NCI-H2196 treated with DMSO at 0.1 percent for 48 hours (cell line): ENCODE measurements around the gene AKIP1.
"Not testable (repeated sequence)": the region's sequence is repeated elsewhere in the genome, so short reads cannot be mapped to it uniquely, and the experiment has no call there.

Experiments
- DNase-seq: peaks from one replicate; lab custom pipeline; 2025; ENCODE audit not compliant: unreplicated experiment; lab: John Stamatoyannopoulos, UW

The AKIP1 gene

GRCh38 chr11:8911029-8911823, at the start of gene AKIP1:
TSS of gene AKIP1 (plus strand) at chr11:8911189. CDS start at chr11:8911450, 261 bp downstream.
- peak; percentile 95 for DNase-seq

GRCh38 chr11:8863838-8864237, 47.2 kb upstream of the AKIP1 start:
- DNase-seq = no peak

- no peak for DNase-seq
Measured at GRCh38 chr11:8865304-8865703, 45.7 kb upstream of the AKIP1 start.

- no peak for DNase-seq
Measured at GRCh38 chr11:8867035-8867434, 44.0 kb upstream of the AKIP1 start.

- DNase-seq = no peak
Measured at GRCh38 chr11:8867931-8868631, 42.9 kb upstream of the AKIP1 start.

- DNase-seq = peak; percentile 37
Measured at GRCh38 chr11:8870411-8871170, 40.4 kb upstream of the AKIP1 start.

- DNase-seq = no peak
Measured at GRCh38 chr11:8871171-8871775, 39.7 kb upstream of the AKIP1 start.

GRCh38 chr11:8871962-8872361, 39.0 kb upstream of the AKIP1 start:
- no peak for DNase-seq

GRCh38 chr11:8873741-8874405, 37.1 kb upstream of the AKIP1 start:
- DNase-seq = no peak

GRCh38 chr11:8878771-8879170, 32.2 kb upstream of the AKIP1 start:
- no peak for DNase-seq

GRCh38 chr11:8881585-8881984, 29.4 kb upstream of the AKIP1 start:
- not testable (repeated sequence) for DNase-seq

- peak; percentile 53 for DNase-seq
Measured at GRCh38 chr11:8886322-8886721, 24.7 kb upstream of the AKIP1 start.

GRCh38 chr11:8891185-8891584, 19.8 kb upstream of the AKIP1 start:
- DNase-seq = not testable (repeated sequence)

GRCh38 chr11:8899119-8899753, 11.8 kb upstream of the AKIP1 start:
- DNase-seq = no peak

- no peak for DNase-seq
Measured at GRCh38 chr11:8905528-8906165, 5.3 kb upstream of the AKIP1 start.

- no peak for DNase-seq
Measured at GRCh38 chr11:8907116-8907515, 3.9 kb upstream of the AKIP1 start.

GRCh38 chr11:8908099-8908498, 2.9 kb upstream of the AKIP1 start:
- no peak for DNase-seq

- no peak for DNase-seq
Measured at GRCh38 chr11:8910649-8911026, 351 bp upstream of the AKIP1 start.

- peak; percentile 24 for DNase-seq
Measured at GRCh38 chr11:8913961-8914660, 3.1 kb downstream of the AKIP1 start.
